Panc1 (cell line): Measurements from ENCODE around the gene PHLDB1. TPM values are rescaled to one million over a fixed set of nuclear protein-coding genes. Genes with fewer than 3 reads are reported as not detected.

ENCODE experiments used
- ATAC-seq: fragments of 200-7000 bp; cut with Tn5 transposase; 2 replicates; pipeline ENCODE4 v1.9.1; 2020; ENCODE audit warnings: mild to moderate bottlenecking, moderate library complexity
- BruUV-seq: library from RNA; stranded (reverse); fragments of 400-500 nt; replicated peaks from 2 replicates; lab custom pipeline; 2021; lab: Mats Ljungman, UMichigan
- CTCF ChIA-PET: fragments of 300-600 bp; sonication (Branson Sonifier 250); formaldehyde crosslinking; loops from one replicate; lab custom pipeline; 2022; ENCODE audit warnings: antibody characterized with exemption; lab: Charles Lee
- POLR2A ChIA-PET: fragments of 300-600 bp; sonication (Branson Sonifier 250); formaldehyde crosslinking; loops from one replicate; lab custom pipeline; 2022; ENCODE audit warnings: antibody characterized with exemption; lab: Charles Lee
- DNase-seq: peaks from one replicate; pipeline ENCODE4 v3.0.0-alpha.2; 2010; ENCODE audit warnings: low read depth, low spot score
- H3K27ac ChIP-seq: 2 replicates; pipeline ENCODE4 v1.5.1; 2011; ENCODE audit warnings: mild to moderate bottlenecking, low read length, inconsistent platforms
- H3K27me3 ChIP-seq: fragments of 200-500 bp; sonication (Bioruptor generic); 2 replicates; pipeline ENCODE4 v1.6.0; 2014; ENCODE audit warnings: low read length, inconsistent platforms; ENCODE audit not compliant: control insufficient read depth, insufficient read depth
- H3K36me3 ChIP-seq: fragments of 200-500 bp; sonication (Bioruptor generic); 2 replicates; pipeline ENCODE4 v1.5.1; 2014; ENCODE audit warnings: inconsistent platforms, mild to moderate bottlenecking, low read length, moderate library complexity; ENCODE audit not compliant: control insufficient read depth, insufficient read depth
- H3K4me1 ChIP-seq: 2 replicates; pipeline ENCODE4 v1.5.1; 2011; ENCODE audit warnings: inconsistent platforms, mild to moderate bottlenecking, low read length, moderate library complexity; ENCODE audit not compliant: control insufficient read depth, insufficient read depth
- H3K4me3 ChIP-seq, 2 experiments: 2 replicates each; pipeline ENCODE4 v1.5.1; 2011 to 2012; ENCODE audit warnings: low read depth in 2 of 2, low read length in 2 of 2, mild to moderate bottlenecking in 2 of 2, inconsistent platforms in 1 of 2, moderate library complexity in 1 of 2
- H3K9me3 ChIP-seq: fragments of 200-500 bp; sonication (Bioruptor generic); 2 replicates; pipeline ENCODE4 v1.5.1; 2014; ENCODE audit warnings: low read depth, mild to moderate bottlenecking, inconsistent platforms, low read length, moderate library complexity; ENCODE audit not compliant: control insufficient read depth, insufficient read depth
- POLR2AphosphoS5 ChIP-seq: IDR thresholded peaks from 2 replicates; pipeline ENCODE4 v1.6.1; 2012; ENCODE audit warnings: mild to moderate bottlenecking, low read depth, low read length, moderate library complexity
- SIN3A ChIP-seq: IDR thresholded peaks from 2 replicates; pipeline ENCODE4 v1.6.1; 2012; ENCODE audit warnings: low read depth, mild to moderate bottlenecking, low read length, moderate library complexity, borderline replicate concordance; ENCODE audit not compliant: insufficient read depth
- TCF7L2 ChIP-seq: IDR thresholded peaks from 2 replicates; pipeline ENCODE4 v1.6.1; 2011; ENCODE audit warnings: mild to moderate bottlenecking, low read depth, low read length, inconsistent platforms
- in situ Hi-C: cut with HindIII; loops from 2 replicates; pipeline ENCODE4 v1.10.0; 2016; ENCODE audit warnings: low sequenced_read_pairs, low pct_unique_long_range_greater_than_20kb
- intact Hi-C: fragments of 100-400 bp; cut with micrococcal nuclease; formaldehyde crosslinking; loops from one replicate; pipeline ENCODE4 v1.10.0; 2022; ENCODE audit not compliant: unreplicated experiment
- total RNA-seq: library from RNA; stranded (reverse); gene quantifications from one replicate; pipeline ENCODE4 v1.2.1, GENCODE V29; 2021; ENCODE audit not compliant: unreplicated experiment
- TF ChIP-seq, protein P1 (sequence below), 2 experiments: IDR thresholded peaks; 2 replicates each; pipeline ENCODE4 v1.6.1; 2011 to 2012; ENCODE audit warnings: low read depth in 2 of 2, control low read depth in 1 of 2, low read length in 1 of 2, mild to moderate bottlenecking in 1 of 2, moderate library complexity in 1 of 2; ENCODE audit not compliant: insufficient read depth in 1 of 2
- TF ChIP-seq, protein P2 (sequence below): fragments of 450-650 bp; IDR thresholded peaks from 2 replicates; pipeline ENCODE4 v1.5.1; 2017; ENCODE audit warnings: mild to moderate bottlenecking

PHLDB1 gene
- total RNA-seq, 1 experiment from 2014 or later = 97.7 TPM

DNA sequence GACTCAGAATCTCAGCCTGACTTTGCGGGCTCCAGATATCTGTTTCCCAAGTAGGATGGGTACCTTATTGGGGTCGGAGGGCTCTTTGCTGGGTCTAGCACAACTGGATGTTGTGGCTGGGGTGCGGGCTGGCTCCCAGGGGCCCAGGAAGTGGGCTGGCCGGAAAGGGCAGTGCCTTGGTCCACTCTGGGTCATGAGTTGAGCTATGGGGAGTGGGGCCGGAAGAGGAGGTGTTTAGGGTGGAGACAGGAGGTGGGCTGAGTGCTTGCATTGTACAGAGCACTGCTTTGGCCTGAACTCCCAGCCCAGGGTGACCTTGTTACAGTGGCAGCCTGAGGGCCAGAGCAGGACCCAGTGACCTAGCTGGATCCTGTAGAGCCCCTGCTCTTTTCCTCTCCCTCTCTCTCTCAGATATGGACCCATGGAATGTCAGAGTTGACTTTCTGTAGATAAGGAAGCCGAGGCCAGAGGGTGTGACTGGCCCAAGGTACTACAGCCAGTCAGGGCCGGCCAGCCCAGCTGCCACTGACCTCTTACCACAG is 13.2 kb downstream of the PHLDB1 start:
- ATAC-seq (peak; percentile 80), DNase-seq (no peak)
- peak; percentile 85 for TF ChIP-seq POLR2AphosphoS5
- TF ChIP-seq, protein P1, sequence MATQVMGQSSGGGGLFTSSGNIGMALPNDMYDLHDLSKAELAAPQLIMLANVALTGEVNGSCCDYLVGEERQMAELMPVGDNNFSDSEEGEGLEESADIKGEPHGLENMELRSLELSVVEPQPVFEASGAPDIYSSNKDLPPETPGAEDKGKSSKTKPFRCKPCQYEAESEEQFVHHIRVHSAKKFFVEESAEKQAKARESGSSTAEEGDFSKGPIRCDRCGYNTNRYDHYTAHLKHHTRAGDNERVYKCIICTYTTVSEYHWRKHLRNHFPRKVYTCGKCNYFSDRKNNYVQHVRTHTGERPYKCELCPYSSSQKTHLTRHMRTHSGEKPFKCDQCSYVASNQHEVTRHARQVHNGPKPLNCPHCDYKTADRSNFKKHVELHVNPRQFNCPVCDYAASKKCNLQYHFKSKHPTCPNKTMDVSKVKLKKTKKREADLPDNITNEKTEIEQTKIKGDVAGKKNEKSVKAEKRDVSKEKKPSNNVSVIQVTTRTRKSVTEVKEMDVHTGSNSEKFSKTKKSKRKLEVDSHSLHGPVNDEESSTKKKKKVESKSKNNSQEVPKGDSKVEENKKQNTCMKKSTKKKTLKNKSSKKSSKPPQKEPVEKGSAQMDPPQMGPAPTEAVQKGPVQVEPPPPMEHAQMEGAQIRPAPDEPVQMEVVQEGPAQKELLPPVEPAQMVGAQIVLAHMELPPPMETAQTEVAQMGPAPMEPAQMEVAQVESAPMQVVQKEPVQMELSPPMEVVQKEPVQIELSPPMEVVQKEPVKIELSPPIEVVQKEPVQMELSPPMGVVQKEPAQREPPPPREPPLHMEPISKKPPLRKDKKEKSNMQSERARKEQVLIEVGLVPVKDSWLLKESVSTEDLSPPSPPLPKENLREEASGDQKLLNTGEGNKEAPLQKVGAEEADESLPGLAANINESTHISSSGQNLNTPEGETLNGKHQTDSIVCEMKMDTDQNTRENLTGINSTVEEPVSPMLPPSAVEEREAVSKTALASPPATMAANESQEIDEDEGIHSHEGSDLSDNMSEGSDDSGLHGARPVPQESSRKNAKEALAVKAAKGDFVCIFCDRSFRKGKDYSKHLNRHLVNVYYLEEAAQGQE (IDR thresholded peaks at IDR 0.05; ENCODE audit: insufficient read depth in 1 of 2, low read depth in 2 of 2, low read length in 1 of 2) = no peak
- Histone ChIP-seq H3K27ac (peak overlapping the region; percentile 96), H3K36me3 (0 out of 2 replicates have a peak, but pooled peaks cover under 1% of the 10 kb centered on the region), H3K27me3 (no peaks in the 10 kb centered on the region), H3K4me3 (peak overlapping the region; percentile 67 to 98), H3K9me3 (no peaks in the 10 kb centered on the region), H3K4me1 (peaks cover 38% of the 10 kb centered on the region)
- ChIA-PET POLR2A (interaction anchor here (0.5 to 0.7 kb wide), 2 partner anchors 25 to 80 kb away, joined by 3 to 8 read pairs; no protein-coding TSS in a partner anchor), CTCF (interaction anchor here (1.2 to 2.3 kb wide), 2 partner anchors 9 to 12 kb away, joined by 7 to 8 read pairs; no protein-coding TSS in a partner anchor)
- BruUV-seq = no TSS peak
- intact Hi-C loops = no loop called here
- in situ Hi-C loops = no loop called here

DNA sequence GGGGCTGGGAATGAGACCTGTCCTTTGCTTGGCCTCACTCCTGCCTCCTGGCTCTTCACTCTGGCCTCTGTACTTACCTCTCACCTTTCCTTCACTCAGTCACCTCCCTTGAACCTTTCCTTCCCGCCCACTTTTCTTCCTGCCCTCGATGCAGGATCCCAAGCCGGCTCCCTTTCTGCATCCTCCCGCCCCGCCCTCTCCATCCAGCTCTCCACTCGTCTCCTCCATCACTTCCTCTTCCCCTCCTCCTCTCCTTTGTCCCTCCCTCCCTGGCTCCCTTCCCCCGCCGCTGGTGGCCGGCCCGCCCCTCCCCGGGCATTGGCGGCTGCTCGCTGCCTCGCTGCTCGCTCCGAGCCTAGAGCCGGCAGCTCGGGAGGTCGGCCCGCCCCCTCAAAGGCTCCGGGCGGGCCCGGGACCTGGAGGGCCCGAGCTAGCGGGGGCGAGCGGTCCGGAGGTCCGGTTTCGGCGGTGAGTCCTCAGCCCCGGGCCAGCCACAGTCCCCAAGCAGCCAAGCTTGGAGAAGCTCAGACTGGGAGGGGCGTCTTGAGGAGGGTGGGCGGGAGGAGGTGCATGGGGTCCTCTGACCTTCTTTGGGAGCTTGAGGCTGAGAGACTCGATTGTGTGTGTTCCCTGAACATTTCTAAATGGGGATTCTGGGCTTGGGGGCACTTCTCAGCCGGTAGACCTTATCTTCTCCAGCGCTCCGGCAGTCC is 13.8 kb downstream of the PHLDB1 start:
- POLR2A ChIA-PET = interaction anchor here (0.5 to 0.7 kb wide), 4 partner anchors 19 to 412 kb away, joined by 3 to 8 read pairs (median 3); no protein-coding TSS in a partner anchor
- intact Hi-C loops = no loop called here

More for the DNA sequence above, 13.8 kb downstream of the PHLDB1 start:
- Histone ChIP-seq H3K4me3 (peak overlapping the region; percentile 67 to 98), H3K36me3 (0 out of 2 replicates have a peak, but pooled peaks cover 3% of the 10 kb centered on the region), H3K9me3 (no peaks in the 10 kb centered on the region), H3K27me3 (no peaks in the 10 kb centered on the region), H3K27ac (peak overlapping the region; percentile 96), H3K4me1 (peaks cover 38% of the 10 kb centered on the region)
- no TSS peak for BruUV-seq
- DNase-seq (no peak), ATAC-seq (peak; percentile 88)
- TF ChIP-seq POLR2AphosphoS5 (peak; percentile 63), TCF7L2 (no peak), SIN3A (0 out of 2 replicates have a peak, but pooled peaks have one; percentile 45)
- TF ChIP-seq, protein P2, sequence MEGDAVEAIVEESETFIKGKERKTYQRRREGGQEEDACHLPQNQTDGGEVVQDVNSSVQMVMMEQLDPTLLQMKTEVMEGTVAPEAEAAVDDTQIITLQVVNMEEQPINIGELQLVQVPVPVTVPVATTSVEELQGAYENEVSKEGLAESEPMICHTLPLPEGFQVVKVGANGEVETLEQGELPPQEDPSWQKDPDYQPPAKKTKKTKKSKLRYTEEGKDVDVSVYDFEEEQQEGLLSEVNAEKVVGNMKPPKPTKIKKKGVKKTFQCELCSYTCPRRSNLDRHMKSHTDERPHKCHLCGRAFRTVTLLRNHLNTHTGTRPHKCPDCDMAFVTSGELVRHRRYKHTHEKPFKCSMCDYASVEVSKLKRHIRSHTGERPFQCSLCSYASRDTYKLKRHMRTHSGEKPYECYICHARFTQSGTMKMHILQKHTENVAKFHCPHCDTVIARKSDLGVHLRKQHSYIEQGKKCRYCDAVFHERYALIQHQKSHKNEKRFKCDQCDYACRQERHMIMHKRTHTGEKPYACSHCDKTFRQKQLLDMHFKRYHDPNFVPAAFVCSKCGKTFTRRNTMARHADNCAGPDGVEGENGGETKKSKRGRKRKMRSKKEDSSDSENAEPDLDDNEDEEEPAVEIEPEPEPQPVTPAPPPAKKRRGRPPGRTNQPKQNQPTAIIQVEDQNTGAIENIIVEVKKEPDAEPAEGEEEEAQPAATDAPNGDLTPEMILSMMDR = no peak
- TF ChIP-seq, protein P1 (IDR thresholded peaks at IDR 0.05; ENCODE audit: insufficient read depth in 1 of 2, low read depth in 2 of 2, low read length in 1 of 2) = no peak
- in situ Hi-C loops = no loop called here
- CTCF ChIA-PET = interaction anchor here (0.6 to 2.3 kb wide), 6 partner anchors 10 to 39 kb away, joined by 3 to 8 read pairs (median 6); partner anchors contain the start of gene PHLDB1
